ENCODE data around the gene CCR5AS.

DNA sequence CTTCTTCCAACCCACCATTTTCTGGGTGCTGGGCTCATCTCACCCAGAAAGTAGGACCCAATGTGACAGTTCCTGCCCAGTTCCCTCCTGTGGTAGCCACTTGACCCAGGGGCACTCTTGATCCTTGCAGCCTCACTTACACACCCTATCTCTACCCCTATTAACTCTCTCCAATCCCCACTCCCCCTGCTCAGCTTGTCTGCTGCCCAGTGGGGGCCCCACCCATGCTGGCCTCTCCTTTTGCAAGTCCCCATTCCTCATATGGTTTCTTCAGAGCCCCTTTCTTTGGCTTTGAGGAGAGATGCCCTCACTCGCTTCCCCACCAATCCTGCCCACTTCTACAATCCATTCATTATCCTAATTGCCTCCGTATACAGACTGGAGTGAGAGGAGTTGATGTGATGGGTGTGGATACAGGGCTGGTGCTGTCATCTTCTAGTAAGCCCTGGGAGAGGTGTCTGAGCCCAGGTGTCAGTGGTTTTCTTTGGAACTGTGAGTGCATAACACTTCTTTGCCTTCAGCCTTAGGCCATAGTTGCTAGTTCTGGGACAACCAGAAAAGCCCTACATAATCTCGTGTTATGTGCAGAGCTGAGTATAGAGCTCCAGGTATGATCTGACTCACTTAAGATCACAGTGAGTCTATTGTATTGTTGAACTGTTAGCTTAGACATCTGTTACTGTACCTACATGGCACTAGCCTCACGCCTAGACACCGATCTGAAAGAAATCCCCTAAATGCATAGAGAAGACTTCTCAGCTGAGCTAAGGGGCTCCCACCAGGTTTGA is 40.9 kb downstream of the CCR5AS start:
- TF ChIP-seq, protein P1, sequence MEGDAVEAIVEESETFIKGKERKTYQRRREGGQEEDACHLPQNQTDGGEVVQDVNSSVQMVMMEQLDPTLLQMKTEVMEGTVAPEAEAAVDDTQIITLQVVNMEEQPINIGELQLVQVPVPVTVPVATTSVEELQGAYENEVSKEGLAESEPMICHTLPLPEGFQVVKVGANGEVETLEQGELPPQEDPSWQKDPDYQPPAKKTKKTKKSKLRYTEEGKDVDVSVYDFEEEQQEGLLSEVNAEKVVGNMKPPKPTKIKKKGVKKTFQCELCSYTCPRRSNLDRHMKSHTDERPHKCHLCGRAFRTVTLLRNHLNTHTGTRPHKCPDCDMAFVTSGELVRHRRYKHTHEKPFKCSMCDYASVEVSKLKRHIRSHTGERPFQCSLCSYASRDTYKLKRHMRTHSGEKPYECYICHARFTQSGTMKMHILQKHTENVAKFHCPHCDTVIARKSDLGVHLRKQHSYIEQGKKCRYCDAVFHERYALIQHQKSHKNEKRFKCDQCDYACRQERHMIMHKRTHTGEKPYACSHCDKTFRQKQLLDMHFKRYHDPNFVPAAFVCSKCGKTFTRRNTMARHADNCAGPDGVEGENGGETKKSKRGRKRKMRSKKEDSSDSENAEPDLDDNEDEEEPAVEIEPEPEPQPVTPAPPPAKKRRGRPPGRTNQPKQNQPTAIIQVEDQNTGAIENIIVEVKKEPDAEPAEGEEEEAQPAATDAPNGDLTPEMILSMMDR (IDR thresholded peaks at IDR 0.05) = no peak
- TF ChIP-seq POLR2A (IDR thresholded peaks at IDR 0.05) (no peak), EP300 (IDR thresholded peaks at IDR 0.05) (no peak)
